ENCODE data around the gene MBOAT2. TPM values are rescaled to one million over a fixed set of nuclear protein-coding genes. Genes with fewer than 3 reads are reported as not detected.
A peak's percentile ranks its signal among the peaks of the same experiment; 100 is the strongest.

Gene MBOAT2
- total RNA-seq, 1 experiment from 2014 or later = 34.8 TPM

DNA sequence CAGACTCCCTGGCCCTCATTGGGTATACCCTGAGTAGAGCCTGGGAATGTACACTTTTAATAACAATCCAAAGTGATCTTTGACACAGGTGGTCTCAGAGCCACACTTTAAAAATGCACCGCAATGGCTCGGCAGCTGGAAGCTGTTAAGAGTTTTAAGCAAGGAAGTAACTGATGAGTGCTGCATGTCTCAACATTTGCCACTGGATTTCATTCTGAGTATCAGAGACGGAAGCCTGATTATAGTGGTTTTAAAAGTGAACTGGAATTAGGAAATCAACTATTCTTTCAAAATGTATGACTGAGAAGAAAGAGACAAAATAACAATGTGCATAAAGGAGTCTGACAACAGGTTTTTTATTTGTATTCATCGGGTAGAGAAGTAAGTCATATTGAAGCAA, 7.5 kb downstream of the MBOAT2 start:
- intact Hi-C loops (cut with micrococcal nuclease; ENCODE audit: unreplicated experiment) = no loop called here
- no peak for TF ChIP-seq SIN3A (IDR thresholded peaks at IDR 0.05; ENCODE audit: borderline replicate concordance, insufficient read depth, low read depth, low read length)
- TF ChIP-seq, protein P1, sequence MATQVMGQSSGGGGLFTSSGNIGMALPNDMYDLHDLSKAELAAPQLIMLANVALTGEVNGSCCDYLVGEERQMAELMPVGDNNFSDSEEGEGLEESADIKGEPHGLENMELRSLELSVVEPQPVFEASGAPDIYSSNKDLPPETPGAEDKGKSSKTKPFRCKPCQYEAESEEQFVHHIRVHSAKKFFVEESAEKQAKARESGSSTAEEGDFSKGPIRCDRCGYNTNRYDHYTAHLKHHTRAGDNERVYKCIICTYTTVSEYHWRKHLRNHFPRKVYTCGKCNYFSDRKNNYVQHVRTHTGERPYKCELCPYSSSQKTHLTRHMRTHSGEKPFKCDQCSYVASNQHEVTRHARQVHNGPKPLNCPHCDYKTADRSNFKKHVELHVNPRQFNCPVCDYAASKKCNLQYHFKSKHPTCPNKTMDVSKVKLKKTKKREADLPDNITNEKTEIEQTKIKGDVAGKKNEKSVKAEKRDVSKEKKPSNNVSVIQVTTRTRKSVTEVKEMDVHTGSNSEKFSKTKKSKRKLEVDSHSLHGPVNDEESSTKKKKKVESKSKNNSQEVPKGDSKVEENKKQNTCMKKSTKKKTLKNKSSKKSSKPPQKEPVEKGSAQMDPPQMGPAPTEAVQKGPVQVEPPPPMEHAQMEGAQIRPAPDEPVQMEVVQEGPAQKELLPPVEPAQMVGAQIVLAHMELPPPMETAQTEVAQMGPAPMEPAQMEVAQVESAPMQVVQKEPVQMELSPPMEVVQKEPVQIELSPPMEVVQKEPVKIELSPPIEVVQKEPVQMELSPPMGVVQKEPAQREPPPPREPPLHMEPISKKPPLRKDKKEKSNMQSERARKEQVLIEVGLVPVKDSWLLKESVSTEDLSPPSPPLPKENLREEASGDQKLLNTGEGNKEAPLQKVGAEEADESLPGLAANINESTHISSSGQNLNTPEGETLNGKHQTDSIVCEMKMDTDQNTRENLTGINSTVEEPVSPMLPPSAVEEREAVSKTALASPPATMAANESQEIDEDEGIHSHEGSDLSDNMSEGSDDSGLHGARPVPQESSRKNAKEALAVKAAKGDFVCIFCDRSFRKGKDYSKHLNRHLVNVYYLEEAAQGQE (IDR thresholded peaks at IDR 0.05; ENCODE audit: insufficient read depth in 1 of 2, low read depth in 2 of 2, low read length in 1 of 2) = no peak
- TF ChIP-seq POLR2AphosphoS5 (IDR thresholded peaks at IDR 0.05; ENCODE audit: low read depth, low read length) = no peak
- TF ChIP-seq, protein P2, sequence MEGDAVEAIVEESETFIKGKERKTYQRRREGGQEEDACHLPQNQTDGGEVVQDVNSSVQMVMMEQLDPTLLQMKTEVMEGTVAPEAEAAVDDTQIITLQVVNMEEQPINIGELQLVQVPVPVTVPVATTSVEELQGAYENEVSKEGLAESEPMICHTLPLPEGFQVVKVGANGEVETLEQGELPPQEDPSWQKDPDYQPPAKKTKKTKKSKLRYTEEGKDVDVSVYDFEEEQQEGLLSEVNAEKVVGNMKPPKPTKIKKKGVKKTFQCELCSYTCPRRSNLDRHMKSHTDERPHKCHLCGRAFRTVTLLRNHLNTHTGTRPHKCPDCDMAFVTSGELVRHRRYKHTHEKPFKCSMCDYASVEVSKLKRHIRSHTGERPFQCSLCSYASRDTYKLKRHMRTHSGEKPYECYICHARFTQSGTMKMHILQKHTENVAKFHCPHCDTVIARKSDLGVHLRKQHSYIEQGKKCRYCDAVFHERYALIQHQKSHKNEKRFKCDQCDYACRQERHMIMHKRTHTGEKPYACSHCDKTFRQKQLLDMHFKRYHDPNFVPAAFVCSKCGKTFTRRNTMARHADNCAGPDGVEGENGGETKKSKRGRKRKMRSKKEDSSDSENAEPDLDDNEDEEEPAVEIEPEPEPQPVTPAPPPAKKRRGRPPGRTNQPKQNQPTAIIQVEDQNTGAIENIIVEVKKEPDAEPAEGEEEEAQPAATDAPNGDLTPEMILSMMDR (IDR thresholded peaks at IDR 0.05) = no peak
- no peak for TF ChIP-seq TCF7L2 (IDR thresholded peaks at IDR 0.05; ENCODE audit: low read depth, low read length)
- in situ Hi-C loops (cut with HindIII; ENCODE audit: low pct_unique_long_range_greater_than_20kb, low sequenced_read_pairs) = no loop called here

DNA sequence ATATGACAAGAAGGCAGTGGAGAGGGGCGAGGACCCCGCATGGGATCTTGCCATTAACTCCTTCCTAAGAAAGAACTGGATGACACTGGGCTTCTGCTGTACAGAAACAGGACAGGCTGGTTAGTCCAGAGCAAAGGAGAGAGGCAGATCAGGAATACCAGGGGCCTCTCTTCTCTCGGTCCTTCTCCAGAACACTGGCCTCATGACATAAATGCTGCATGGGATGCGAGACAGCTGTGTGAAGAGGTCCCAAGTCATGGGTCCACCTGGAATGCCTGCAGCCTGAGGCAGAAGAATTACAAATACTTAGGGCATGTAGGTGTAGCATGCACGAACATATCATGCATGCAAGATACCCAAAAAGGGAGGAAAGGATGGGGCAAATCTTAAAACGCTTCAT, 9.1 kb downstream of the MBOAT2 start:
- ATAC-seq (peak; percentile 54), DNase-seq (ENCODE audit: low read depth, low spot score) (no peak)
- Histone ChIP-seq H3K27me3 (ENCODE audit: control insufficient read depth, insufficient read depth, low read length) (no peaks in the 10 kb centered on the region), H3K27ac (ENCODE audit: low read length) (peak overlapping the region; percentile 17; the same call in 1 of the 2 replicates), H3K9me3 (ENCODE audit: control insufficient read depth, insufficient read depth, low read depth, low read length) (no peaks in the 10 kb centered on the region), H3K4me1 (ENCODE audit: control insufficient read depth, insufficient read depth, low read length) (peaks cover 17% of the 10 kb centered on the region), H3K4me3 (ENCODE audit: low read depth in 2 of 2, low read length in 2 of 2) (no peak overlapping the region), H3K36me3 (ENCODE audit: control insufficient read depth, insufficient read depth, low read length) (no peaks in the 10 kb centered on the region; the same call in 1 of the 2 replicates)
- ChIA-PET POLR2A (no interaction called here), CTCF (no interaction called here)
- intact Hi-C loops (cut with micrococcal nuclease; ENCODE audit: unreplicated experiment) = loop anchor here (5.0 kb wide), 1 partner anchor 122 kb away; no protein-coding TSS in a partner anchor
- TF ChIP-seq SIN3A (IDR thresholded peaks at IDR 0.05; ENCODE audit: borderline replicate concordance, insufficient read depth, low read depth, low read length) = no peak
- TF ChIP-seq, protein P1 (IDR thresholded peaks at IDR 0.05; ENCODE audit: insufficient read depth in 1 of 2, low read depth in 2 of 2, low read length in 1 of 2) = no peak
- TF ChIP-seq, protein P2 (IDR thresholded peaks at IDR 0.05) = no peak
- no peak for TF ChIP-seq TCF7L2 (IDR thresholded peaks at IDR 0.05; ENCODE audit: low read depth, low read length)
- no peak for TF ChIP-seq POLR2AphosphoS5 (IDR thresholded peaks at IDR 0.05; ENCODE audit: low read depth, low read length)
- no TSS peak for BruUV-seq (replicated peaks)
- in situ Hi-C loops (cut with HindIII; ENCODE audit: low pct_unique_long_range_greater_than_20kb, low sequenced_read_pairs) = no loop called here

More for the DNA sequence above, 7.5 kb downstream of the MBOAT2 start:
- H3K4me3 ChIP-seq (ENCODE audit: low read depth in 2 of 2, low read length in 2 of 2) = no peak overlapping the region
- no TSS peak for BruUV-seq (replicated peaks)
- H3K4me1 ChIP-seq (ENCODE audit: control insufficient read depth, insufficient read depth, low read length) = peaks cover 29% of the 10 kb centered on the region
- ChIA-PET CTCF (interaction anchor here (0.6 kb wide), 1 partner anchor 141 kb away, joined by 6 read pairs; no protein-coding TSS in a partner anchor), POLR2A (no interaction called here)
- H3K36me3 ChIP-seq (ENCODE audit: control insufficient read depth, insufficient read depth, low read length) = no peaks in the 10 kb centered on the region; the same call in 1 of the 2 replicates
- no peaks in the 10 kb centered on the region for H3K27me3 ChIP-seq (ENCODE audit: control insufficient read depth, insufficient read depth, low read length)
- ATAC-seq = no peak
- H3K27ac ChIP-seq (ENCODE audit: low read length) = no peak overlapping the region
- no peaks in the 10 kb centered on the region for H3K9me3 ChIP-seq (ENCODE audit: control insufficient read depth, insufficient read depth, low read depth, low read length)
- no peak for DNase-seq (ENCODE audit: low read depth, low spot score)

All from Panc1 (cell line).